Activated CD8-positive, alpha-beta memory T cell treated with anti-CD3 and anti-CD28 coated beads, Interleukin-2, amount 50 U/mL, for 1 hour (primary cell): Measurements from ENCODE around the gene PPP1R27.
A peak's percentile ranks its signal among the peaks of the same experiment; 100 is the strongest.
"Not testable (repeated sequence)": the region's sequence is repeated elsewhere in the genome, so short reads cannot be mapped to it uniquely, and the experiment has no call there.

Source experiments
- DNase-seq: peaks from one replicate; pipeline ENCODE4 v3.0.0-alpha.2; 2020; ENCODE audit errors: extremely low read depth

PPP1R27 gene

DNA sequence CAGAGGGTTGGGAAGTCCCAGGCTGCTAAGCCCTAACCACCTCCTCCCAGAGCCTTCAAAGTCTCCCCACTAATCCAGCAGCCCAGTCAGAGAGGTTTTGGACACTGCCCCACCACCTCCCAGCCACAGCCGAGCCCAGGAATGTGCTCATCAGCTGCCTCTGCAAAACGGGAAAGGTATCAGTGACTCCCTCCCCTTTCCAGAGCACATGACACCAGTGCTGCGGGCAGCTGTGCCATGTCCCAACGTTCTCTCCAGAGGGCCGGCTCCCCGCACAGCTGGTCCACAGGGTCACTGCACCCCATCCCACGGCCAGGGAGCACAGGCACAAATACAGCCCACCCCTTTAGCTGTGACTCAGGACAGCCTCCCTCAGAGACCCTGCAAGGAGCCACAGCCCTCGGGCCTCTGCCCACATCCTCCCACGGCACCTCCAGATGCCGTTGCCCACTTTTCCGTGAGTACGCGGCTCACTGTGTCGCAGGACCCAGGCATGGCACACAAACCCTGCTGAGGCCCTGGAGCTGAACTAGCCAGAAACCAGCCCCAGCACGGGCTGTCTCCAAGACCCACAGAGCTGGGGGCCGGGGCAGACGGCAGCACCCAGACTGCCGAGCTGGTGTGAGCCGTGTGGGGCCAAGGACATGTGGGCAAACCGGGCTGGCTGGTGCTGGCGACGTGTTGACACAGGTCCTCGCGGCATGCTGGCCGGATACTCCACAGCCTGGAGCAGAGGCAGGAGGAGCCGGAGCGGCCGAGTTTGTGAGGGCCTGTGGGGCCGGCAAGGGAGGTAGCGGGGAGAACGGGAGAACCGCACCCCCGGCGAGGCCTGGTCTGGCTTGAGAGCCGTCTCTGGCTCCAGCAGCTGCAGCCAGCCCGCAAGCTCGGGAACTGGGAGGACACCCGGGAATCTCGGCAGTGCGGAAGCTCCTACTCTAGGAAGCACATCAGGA is 6.3 kb upstream of the PPP1R27 start:
- DNase-seq: no peak

DNA sequence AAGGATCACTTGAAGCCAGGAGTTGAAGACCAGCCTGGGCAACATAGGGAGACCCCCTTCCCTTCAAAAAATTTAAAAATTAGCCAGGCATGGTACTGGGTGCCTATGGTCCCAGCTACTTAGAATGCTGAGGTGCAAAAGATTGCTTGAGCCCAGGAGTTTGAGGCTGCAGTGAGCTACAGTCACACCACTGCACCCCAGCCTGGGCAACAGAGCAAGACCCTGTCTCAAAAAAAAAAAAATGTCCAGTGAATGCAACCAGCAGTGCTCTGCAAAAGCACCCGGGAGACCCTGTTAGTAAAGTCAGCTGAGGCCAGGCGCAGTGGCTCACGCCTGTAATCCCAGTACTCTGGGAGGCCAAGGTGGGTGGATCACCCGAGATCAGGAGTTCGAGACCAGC is 5.2 kb upstream of the PPP1R27 start:
- not testable (repeated sequence) for DNase-seq

DNA sequence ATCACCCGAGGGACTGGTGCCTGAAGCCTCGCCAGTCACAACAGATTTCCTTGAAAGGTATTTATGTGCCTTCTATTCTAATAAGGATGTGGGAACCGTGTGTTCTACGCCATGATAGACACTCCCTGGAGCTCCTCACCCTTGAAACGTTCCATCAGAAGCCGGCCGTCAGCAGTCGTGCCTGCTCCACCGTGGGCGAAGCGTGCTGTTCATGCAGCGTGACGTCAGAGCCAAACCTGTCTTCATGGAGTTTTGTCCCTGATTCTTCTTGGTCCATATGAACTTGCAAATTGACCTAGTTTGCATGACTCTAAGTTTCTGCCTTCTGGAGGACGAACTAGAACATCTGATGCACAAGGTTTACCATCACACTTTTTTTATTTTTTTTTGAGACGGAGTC is 4.5 kb upstream of the PPP1R27 start:
- no peak for DNase-seq

DNA sequence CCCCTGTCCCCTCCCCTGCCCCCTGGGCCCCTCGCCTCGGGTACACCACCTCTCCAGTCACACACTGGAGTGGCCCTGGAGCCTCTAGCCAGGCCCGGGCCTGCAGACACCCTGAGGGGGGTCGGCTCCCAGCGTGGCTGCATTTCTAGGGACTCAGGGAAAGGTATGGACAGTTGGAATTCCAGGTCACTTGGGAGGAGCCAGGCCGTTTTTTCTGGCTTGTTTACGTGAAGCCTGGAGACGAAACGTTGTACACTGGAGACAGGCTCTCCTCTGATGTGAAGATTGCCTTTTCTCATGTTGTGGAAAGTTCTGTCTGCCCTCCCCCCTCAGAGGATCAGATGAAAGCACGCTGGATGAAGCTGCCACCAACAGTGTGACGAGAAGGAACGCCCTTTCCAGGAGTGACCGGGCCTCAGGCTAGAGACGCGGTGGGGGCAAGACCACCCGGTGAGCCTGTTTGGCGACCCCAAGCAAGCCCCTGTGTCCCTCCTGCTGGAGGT is 4.0 kb upstream of the PPP1R27 start:
- DNase-seq: no peak

DNA sequence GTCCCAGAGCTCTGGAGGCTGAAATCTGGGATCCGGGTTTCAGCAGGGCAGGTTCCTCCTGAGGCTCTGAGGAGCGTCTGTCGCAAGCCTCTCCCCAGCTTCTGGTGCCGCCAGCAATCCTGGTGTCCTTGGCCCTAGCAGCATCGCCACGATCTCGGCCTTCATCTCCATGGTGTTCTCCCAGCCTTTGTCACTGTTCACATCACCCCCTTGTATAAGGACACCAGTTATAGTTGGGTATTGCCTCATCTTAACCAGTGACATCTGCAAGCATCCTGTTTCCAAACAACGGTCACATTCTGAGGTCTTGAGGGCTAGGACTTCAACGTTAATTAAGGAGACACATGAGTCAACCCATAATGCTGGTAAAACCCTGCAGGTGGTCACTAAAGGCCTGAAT is 2.8 kb upstream of the PPP1R27 start:
- no peak for DNase-seq

DNA sequence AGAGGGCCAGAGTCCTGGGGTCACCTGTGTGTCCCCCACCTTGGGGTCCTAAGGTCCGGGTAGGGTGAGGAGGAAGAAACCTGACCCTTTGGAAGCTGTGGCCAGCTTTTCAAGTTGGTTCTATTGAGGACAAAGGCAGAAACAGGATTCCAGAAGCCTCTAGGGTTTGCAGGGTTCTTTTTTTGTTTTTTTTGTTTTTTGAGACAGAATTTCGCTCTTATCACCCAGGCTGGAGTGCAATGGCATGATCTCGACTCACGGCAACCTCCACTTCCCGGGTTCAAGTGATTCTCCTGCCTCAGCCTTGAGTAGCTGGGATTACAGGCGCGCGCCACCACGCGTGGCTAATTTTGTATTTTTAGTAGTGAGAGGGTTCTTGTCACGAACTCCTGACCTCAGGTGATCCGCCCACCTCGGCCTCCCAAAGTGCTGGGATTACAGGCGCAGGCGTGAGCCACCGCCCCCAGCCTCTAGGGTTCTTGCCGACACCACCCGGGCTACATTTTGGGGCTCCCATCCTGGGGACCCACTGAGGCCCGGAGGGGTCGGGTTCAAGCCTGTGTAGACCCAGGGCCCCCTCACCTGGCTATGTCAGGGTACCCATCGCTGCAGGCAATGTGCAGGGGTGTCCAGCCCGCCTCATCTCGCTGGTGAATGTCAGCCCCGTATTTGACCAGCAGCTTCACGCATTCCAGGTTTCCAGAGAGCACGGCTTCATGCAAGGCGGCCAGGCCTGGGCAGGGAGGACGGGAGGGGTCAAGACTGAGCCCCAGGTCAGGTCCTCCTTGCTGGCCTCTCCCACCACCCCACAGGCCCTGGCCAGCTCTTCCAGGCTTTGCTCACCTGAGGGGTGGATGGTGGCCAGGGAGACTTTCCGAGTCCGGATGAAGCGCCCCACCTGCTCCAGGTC is 674 bp downstream of the PPP1R27 start:
- no peak for DNase-seq

DNA sequence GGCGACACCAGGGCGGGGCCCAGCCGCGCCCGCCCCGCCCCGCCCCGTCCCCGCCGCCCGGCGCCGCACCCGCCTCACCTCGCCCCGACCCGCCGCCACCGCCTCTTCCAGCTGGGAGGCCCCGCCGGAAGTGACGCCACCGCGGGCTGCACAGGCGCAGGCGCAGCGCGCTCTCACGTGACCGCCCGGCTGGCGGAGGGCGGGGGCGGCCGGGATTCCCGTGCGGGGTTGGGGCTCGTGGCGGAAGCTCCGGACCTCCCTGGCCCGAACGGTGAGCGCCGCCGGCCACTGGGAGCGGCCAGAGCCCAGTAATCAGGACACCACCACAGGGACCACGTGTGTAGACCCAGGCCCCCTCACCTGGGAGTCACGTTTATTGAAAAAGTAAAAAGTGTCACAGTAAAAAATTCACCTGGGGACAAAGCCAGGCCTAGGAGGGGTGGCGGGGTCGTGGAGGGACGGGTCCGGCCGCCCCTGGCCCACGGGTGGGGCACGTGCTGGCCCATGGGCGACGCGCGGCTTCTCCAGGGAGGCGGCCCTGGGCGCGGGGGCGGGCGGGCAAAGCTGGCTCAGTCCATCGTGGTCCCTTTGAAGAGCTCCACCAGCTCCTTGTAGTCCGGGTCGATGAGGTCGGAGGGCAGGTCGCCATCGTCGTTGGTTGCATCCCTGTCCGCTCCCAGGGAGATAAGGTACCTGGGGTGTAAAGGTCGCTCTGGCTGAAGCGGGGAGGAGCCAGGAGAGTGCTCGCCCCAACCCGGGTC is 1.5 kb downstream of the PPP1R27 start, which contains the start of gene MCRIP1:
Gene MCRIP1, minus strand, starts transcription at position 132 of the 761 bp plus-strand sequence. CDS start 8,785 bp downstream, outside the sequence.
- peak; percentile 71 for DNase-seq

DNA sequence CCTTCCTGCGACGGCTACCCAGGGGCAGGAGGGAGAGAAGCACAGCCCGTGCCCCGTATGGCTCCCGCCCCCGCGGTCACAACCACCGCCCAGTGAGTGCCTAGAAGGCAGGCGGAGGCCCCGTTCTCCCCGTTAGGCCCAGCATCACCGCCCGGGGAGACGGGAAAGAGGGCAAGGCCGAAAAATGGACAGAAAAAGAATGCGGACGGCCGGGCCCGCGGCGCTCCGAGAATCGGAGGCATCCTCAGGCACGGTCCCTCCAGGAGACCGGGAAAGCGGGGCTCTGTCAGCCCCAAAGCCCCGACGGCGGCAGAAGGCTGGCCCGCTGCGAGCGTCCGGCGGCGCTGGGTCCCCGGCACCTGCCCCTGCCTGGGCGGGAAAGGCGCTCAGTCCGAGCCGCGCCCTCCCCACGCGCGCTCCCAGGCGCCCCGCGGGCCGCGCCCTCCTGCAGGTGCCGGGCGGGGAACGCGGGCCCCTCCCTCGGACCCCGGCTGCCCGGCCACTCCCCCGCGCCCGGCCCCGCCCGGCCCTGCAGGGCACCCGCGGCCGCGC is 2.2 kb downstream of the PPP1R27 start:
- DNase-seq: no peak

DNA sequence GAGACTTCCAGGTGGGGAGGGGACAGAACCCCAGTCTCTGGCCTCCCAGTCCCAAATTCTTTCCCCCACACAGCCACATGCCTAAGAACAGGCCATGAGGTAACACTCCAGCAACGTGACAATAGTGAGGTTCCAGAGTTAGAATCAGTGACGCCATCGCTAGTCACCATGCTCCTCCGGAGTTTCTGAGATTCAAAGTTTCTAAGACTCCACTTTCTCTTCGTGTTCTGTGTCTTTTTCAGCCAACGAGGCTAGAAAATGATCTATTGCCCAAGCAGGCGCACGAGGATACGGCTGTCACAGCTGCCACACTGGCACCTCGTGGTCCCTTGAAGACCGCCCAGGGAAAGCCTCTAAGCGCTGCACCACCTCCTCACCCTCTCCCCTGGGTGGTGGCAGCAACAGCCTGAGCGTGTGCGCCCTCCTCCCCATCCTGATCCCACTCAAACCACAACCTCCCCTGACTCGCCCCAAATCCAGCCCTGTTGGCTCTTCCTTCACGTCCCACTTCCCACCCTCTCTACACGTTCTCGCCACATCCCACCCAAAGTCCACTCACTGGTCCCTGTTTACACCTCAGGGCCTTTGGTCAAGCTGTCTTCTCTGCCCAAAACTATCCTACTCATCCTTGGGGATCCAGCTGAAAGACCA is 2.8 kb downstream of the PPP1R27 start:
- no peak for DNase-seq

DNA sequence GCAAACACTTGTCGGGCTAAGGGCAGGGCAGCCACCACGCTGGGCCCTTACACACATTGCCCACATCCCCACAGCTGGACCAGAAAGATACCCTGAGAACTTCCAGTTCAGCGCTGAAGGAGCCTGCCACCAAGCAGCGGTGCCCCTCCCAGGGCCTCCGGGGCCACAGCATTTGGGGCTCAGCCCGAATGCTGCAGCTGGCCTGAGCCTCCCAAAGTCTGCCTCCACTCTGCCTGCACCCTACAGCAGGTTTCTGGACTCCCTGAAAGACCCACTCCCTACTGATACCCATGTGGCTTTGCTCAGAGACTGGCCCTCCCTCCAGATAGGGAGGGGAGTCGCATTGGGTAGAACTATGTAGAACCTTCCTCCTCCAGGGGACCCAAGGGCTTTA is 3.3 kb downstream of the PPP1R27 start:
- DNase-seq: no peak

DNA sequence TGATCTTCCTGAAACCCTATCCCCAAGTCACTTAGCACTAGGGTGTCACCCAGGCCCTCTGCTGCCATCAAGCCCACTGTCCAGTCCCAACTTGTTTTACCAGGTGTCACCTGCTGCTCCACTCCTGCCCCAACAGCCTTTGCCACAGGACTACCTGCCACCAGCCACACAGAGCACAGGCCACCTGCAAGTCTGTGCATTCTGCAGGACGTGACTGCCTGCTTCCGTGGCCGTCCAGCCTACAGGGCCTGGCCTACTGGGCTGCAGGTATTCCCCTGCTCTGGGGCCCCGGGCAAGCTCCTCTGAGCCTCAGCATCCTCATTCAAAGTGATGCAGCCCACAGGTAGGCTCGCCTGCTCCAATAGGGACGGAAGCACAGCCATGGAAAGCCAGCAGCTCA is 5.0 kb downstream of the PPP1R27 start:
- DNase-seq: no peak

DNA sequence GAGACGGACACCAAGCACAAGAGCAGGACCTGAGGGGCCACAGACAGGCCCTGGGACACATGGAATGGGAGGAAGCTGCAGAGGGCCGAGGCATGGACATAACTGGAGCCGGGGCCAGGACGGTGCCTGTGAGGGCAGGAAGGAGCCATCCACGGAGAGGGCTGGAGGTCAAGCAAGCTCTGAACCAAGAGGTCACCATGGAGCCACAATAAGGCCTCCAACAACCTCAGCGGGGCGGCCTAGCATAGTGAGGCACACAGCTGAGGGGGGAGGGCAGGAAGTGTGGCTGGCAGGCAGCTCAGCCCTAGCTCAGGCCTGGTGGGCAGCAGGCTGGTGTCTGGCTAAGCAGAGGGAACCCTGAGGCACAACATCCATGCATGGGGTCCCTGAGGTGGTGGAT is 6.2 kb downstream of the PPP1R27 start:
- no peak for DNase-seq

DNA sequence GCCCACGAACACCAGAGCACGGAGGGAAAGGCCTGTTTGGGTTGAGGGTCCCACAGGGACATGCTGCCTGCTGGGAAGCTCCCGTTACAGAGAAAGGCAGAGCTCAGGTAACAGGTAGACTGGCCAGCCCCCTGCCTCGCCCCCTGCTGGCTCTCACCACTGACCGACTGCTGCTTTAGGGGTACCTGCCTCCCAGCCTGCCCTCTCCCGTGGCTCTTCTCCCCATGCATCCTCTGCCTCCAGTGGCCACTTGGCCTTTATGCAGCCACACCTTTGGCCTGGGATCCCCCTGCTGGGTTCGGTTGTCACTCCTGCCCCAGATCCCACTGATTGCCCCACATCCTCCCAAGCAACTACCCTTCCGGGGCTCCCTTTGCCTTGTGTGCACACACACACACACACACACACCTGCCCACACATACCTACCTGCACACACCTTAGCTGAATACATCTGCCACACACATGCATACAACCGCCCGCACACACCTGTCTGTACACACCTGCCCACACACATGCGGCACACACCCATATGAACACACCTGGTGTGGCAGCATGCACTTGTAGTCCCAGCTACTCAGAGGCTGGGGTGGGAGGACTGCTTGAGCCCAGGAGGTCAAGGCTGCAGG is 8.9 kb downstream of the PPP1R27 start:
- DNase-seq: no peak

DNA sequence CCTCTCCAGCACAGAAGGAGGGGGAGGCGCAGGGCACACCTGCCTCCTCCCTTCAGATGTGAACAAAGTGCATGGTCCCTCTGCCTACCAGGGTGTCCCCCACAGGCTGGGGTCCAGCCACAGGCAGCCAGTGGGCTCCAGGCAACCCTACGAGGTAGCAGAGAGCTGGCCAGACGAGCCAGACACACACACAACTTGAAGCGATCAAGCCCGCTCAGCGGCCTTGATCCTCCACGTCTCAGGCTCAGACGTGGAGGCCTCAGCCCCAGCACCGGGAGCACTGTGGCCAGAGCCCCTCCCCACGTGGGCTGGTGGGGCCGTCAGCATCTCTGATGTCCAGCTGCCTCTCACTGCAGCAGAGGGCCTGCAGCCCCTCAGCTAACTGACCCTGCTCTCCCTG is 10.3 kb downstream of the PPP1R27 start:
- DNase-seq: no peak

DNA sequence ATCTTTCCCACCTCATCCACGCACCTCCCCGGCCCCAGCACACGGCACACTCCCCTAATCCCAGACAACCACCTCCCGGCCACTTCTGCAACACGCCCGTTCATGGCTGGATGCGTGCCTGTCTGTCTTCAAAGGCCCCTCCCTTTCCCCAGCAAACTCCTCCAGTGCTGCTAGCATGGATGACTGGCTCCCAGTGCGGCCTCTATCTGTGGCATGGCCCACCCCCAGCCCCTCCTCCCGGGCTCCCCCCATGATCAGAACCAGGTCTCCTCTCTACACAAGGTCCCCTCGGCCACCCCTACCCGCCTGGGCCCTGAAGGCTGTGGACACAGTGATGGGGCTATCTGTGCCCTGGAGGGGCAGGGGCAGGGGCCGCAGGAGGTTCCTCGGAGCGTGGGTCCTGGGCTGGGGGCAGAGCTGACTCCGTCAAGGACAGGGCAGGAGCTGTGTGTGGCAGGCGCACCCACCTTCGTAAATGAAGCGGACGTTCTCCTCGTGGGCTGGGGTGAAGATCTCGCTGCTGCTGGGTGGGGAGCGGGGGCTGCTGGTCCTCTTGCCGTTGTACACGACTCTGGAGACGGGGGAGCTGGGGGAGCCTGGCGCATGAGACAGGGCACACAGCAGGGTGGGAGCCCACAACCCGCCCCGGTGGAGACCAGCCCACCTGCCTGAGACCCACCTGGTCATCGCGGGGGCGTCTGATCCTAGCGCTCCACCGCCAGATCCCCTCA is 10.9 kb downstream of the PPP1R27 start:
- DNase-seq: no peak

DNA sequence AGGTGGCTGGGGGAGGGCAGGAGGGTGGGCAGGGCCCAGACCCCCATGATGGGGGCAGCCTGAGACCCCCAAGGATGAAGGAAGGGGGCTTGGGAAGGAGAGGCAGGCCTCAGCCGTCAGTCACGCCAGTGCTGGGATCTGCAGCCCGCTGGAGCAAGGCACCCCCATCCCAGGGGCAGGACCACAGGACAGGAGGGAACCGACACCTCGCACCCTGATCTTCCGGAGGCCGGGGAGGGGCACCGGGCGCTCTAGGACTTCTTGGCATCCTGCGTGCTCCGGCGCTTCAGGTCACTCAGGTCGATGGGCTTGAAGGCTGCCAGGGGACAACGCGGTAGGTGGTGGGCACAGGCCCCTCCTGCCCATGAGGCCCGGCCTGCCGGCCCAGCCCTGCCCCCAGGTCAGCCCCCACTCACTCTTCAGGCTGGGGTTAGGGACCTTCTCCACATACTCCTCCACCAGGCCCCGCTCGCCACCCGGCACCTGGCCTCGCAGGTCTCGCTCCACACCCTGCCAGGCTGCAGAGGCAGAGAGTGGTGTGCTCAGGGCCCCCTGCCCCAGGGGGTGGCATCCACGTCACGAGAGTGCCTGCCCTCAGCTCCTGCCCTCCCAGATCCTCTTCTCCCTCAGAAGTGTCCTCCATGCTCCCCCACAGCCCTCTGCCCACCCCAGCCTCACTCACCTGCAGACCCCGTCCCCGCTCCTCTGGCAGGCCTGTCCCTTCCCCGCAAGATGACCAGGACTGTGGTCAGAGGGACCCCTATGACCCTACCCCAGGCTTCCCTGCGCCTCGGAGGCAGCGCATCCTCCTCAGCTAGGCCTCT is 11.6 kb downstream of the PPP1R27 start:
- DNase-seq: no peak

DNA sequence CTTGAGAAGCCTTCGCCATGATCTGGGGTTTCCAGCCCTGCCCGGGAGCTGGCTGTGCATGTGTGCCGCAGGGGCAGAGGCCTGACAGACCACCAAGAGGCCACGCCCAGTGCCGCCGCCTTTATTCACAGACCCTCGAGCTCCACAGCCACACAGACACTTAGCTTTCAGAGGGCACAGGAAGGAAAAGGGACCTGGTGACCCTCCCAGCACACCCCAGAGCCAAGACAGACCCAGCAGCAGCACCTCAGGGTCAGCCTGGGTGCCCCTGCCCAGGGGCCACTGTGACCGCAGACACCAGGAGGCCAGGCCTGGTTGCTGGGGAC is 12.6 kb downstream of the PPP1R27 start:
- DNase-seq: no peak

DNA sequence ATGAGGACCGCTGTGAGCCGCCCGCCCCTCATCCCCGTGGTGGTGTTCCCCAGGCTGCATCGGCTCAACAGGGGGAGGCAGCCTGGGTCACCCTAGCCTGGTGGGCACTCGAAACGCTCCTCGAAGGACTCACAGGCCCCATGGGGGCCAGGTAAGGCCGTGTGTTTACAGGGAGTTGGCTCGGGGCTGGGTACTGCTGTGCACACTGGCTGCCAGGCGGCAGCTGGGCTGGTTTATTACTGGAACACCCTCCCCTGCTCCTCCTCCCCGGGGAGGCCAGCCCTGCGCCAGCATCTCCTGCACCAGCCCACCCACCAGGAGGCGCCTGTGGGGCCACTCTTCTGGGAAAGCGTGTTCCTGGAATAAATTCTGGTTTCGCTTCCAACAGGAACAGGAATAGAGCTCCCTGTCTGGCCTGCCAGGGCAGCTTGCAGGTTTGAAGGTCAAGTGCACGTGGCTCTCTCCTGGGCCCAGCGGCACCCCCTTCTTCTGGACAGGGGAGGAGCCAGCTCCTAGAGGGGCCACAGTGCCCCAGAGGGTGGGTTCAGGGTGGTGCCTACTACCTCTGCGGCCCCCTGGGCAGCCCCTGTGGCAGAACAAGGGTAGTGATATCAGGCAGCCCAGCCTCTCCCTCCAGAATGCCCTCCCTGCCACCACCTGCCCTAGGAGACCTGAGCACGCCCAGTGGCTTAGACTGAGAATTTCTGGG is 13.1 kb downstream of the PPP1R27 start:
- DNase-seq: no peak
